DMS114 treated with DMSO at 0.1 percent for 48 hours (cell line): ENCODE results near the gene CCDC187.
"Not testable (repeated sequence)": the region's sequence is repeated elsewhere in the genome, so short reads cannot be mapped to it uniquely, and the experiment has no call there.

Experiments
- DNase-seq: peaks from one replicate; lab custom pipeline; 2025; ENCODE audit not compliant: unreplicated experiment; lab: John Stamatoyannopoulos, UW

The CCDC187 gene

DNA sequence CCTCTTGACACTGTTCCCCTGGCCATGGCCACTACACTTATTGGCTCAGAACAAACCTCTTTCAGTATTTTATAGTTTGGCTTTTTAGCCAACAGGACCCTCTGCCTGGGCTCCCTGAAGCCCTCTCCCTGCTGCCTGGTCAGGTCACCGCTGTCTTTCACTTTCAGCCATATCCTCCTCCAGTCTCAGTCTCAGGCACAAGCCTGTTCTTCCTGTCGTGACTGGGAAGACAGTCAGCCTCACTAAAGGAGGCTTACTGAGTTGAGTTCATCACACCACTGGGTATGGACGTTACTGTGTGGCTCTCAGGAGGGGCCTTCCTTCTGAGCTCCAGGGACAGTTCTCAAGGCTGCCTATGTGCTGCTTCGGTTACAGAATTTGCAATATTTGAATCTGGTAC, 60.3 kb downstream of the CCDC187 start:
- DNase-seq = no peak

DNA sequence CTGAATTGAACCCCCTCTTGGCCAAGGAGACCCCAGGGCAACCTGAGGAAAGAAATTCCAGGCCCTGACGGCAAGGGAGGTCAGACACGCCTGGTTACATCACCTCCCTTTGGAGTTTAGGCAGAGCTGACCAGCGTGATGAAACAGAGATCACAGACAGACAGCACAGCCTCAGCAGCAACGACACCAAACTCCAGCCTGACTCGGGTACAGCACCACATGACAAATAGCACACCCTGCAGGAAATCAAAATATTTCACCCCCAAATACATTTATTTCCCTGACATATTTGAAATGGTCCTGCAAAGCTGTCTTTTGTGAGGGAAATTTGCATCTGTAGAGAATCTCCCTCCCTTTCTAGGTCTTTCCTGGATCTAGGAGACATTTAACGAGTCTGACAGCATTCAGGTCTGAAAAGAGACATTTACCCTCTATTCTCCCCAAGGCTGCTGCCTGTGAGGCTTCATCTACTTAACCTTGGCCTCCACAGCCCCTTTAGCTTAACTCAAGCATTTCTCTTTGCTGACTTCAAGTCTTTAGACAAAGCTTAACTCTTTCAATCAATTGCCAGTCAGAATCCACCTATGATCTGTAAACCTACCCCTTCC, 60.9 kb downstream of the CCDC187 start:
- DNase-seq = no peak

DNA sequence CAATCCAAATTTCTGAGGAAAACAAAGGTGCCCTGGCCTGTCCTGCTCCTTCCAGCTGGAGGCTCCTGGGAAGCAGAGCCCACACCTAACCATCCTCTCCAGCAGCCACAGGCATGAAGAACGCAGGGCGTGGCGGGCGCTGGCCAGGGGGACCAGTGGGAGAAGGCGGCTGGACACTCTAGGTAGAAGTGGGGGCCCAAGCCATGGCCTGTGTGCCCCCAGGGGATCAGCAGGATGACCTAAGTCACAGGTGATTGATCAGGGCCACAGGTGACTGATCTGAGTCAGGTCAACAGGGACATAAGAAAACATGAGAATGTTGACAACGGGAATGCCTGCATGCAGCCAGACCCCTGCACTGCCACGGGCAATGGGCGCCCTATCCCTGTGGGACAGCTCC, 61.6 kb downstream of the CCDC187 start:
- no peak for DNase-seq

DNA sequence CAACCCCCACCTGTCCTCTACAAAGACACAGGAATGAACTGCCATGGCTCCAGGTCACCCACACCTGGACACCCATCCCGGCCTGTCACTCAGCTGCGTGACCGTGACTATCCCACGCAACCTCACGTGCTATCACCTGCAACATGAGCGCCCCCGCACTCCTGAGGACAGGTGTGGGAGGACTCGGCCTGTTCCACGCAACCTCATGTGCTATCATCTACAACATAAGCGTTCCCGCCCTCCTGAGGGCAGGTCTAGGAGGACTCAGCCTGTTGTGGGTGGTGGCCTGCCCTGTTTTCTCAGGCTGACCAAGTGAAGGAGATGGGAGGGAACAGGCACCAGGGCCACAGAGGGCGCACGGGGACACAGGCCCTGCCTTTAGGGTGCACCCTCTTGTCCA, 62.4 kb downstream of the CCDC187 start:
- DNase-seq = no peak

DNA sequence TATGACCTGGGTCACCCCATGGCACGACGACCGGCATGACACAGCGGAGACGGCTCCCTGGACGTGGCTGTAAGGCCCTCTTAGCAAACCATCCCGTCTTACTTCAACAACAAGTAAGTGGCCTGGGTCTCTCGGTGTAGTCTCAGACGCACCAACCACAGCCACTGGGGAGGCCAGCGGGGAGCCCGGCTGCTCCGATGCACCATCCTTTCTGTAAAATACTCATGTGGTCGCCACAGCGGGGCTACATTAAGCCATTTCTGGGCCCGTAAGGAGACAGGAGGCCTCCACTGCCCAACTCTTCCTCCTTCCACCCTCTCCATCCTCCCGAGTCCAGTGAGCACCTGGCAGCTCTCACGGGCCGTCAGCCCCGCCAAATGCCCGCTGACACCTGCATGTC, 63.0 kb downstream of the CCDC187 start:
- DNase-seq = no peak

DNA sequence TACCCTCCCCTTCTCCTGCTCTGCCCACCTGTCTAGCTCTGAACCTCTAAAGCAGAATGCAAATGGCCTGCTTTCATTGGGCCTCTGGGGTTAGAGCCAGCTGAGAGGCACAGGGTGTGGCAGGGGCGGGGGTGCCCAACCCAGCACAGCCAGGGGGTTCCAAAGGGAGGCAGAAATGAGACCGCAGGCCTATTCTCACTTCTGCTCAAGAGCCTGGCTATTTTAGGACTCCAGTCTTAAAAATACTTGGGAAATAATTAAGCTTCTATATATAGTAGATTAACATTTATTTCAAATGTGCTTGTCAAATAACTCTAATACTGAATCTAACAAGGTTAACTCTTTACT, 63.9 kb downstream of the CCDC187 start:
- DNase-seq = no peak

DNA sequence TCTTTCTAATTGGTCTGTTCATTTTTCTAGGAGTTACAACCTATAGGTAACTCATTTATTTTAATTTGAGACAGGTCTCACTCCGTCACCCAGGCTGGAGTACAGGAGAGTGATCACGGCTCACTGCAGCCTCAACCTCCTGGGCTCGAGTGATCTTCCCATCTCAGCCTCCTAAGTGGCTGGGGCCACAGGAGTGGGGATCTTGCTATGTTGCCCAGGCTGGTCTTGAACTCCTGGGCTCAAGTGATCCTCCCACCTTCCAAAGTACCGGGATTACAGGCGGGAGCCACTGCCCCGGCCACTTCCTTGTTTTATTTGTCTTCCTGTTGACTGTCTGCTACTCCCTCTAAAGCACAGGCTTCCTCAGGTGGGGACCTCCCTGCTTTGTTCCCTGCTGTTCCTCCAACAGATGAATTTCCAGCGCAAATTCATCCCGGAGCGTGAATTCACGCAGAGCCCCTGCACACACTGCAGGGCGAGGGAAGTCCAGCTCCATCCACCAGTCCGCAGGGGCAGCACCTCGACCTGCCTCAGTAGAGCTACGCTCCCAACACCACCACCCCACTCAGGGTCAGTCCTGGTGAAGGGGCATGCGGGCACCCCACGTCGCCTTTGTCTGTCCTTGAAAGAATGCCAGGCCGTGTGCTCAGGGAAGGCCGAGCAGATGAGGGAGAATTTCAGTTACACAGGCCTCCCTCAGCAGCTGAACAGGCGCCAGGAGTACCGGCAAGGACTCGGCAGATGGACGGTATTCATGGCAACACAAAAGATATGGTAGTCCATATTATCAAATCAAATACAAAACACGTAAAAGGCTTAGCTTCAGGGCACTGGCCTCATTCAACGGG, 64.5 kb downstream of the CCDC187 start:
- no peak for DNase-seq

DNA sequence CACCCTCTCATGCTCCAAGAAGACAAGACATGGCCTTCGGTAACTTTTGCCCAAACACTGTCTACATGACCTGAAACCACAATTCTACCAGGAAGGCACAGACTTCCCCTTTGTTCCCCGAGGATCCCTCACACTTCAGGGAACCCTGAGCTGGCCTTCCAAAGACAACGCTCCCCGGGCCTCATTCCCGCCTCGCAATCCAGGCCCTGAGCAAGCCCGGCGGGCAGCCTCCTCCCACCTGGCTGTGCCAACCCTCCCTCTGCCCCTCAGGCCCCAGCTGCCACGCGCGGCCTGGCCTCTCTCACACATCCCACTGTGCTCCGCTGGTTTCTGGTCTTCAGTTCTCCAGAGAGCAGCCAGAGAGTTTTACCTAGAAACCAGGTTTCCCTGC, 65.6 kb downstream of the CCDC187 start:
- DNase-seq = no peak

DNA sequence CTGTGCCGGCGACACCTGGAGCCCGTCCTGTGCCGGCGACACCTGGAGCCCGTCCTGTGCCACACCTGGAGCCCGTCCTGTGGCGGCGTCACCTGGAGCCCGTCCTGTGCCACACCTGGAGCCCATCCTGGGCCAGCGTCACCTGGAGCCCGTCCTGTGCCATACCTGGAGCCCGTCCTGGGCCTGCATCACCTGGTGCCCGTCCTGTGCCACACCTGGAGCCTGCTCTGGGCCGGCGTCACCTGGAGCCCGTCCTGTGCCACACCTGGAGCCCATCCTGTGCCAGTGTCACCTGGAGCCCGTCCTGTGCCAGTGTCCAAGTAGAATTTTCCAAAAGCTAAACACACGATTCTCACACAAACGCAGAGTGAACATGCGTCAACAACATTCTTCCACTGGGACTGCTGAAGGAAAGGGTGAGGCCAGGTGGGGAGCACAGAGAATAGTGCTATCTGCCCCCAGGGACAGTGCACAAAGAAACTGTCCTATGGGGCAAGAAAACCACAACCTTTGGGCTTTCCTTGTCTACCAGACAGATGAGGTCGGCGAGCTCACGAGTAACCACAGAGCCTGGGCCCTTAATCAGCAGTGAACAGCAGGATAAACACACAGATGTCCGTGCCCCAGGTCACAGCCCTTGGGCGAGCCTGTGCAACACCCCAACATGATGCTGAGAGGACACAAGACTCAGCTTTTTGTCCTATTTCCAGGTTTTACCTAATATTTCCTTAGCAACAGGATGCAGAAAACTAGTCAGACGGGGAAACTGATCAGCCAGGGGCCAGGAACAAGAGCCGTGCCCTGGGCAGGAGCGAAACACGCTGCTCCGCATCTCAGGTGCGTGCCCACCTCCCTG, 66.2 kb downstream of the CCDC187 start:
- DNase-seq = no peak

DNA sequence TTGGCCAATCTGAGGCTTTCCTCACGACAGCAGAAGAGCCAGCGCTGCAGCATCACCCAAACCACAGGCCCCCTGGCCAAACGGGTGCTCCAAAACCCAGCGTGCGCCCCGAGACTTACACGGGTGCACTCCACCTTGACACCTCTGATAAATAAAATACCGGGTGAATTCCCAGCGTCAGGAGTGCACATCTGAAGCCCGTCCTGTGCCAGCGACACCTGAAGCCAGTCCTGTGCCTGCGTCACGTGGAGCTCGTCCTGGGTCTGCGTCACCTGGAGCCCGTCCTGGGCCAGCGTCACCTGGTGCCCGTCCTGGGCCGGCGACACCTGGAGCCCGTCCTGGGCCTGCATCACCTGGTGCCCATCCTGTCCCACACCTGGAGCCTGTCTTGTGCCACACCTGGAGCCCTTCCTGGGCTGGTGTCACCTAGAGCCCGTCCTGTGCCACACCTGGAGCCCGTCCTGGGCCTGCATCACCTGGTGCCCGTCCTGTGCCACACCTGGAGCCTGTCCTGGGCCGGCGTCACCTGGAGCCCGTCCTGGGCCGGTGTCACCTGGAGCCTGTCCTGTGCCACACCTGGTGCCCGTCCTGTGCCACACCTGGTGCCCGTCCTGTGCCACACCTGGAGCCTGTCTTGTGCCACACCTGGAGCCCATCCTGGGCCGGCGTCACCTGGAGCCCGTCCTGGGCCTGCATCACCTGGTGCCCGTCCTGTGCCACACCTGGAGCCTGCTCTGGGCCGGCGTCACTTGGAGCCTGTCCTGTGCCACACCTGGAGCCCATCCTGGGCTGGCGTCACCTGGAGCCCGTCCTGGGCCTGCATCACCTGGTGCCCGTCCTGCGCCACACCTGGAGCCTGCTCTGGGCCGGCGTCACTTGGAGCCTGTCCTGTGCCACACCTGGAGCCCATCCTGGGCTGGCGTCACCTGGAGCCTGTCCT, 67.2 kb downstream of the CCDC187 start:
- not testable (repeated sequence) for DNase-seq

DNA sequence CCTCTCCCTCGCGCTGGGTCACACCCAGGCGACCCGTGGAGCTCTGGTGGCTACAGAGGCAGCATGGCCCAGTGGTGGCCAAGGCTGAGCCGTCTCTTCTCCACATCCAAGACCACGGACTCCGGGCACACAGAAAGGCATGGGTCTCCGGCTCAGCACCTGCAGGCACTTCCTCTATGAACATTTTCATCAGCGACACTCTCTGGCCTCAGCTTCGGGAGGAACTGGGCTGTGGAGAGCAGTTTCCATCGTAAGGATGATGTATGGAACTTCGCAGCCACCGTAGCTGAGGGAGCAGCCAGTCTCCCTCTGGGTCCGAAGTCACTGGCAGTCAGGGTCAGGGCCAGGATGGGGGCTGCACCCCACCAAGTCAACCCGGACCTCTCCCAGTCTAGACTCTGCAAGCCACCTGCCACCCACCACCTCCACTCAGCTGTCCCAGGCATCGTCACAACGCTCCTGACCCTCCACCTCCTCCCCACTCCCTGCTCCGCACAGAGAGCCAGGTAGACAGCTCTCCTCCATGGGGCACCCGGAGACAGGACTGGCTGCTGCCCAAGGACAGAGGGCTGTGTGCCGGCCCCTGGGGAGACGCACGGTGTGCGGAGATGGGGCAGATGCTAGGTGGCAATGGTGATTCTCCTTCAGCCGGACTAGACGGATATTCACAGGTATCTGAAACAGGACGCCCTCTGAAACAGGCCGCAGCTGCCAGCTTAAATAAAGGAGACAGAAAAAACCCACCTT, 68.0 kb downstream of the CCDC187 start:
- no peak for DNase-seq

DNA sequence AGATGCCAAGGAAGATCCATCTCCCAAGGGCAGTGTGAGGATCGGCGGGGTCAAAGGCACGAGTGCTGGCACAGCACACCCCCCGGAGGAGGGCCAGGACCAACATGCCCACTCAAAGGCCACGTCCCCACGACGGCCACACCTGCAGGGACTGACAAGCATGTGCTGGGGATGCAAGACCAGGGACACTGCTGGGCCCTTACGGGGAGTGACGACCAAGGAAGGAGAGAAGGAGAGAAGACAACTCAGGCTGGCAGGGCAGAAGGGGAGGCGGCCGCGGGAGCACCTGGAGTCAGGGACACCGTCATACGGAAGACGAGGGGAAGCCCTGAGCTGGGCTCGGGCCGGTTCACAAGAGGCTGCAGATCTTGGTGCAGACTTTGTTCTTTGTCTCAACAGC, 68.7 kb downstream of the CCDC187 start:
- DNase-seq = no peak

DNA sequence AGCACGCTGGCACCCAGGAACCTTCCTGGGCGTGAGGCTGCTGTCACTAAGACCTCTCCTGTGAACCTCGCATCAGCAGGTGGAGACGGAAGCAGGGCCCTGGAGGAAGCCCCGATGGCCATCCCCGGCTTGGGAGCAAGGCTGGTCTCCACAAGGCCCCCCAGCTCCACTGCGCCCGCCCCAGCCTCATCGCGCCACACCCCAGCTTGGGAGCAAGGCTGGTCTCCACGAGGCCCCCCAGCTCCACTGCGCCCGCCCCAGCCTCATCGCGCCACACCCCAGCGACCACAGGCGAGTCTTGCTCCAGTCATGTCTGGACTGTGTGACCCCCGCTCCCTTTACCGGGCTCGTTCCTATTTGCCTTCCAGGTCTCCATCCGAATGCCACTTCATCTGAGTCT, 69.3 kb downstream of the CCDC187 start:
- no peak for DNase-seq

DNA sequence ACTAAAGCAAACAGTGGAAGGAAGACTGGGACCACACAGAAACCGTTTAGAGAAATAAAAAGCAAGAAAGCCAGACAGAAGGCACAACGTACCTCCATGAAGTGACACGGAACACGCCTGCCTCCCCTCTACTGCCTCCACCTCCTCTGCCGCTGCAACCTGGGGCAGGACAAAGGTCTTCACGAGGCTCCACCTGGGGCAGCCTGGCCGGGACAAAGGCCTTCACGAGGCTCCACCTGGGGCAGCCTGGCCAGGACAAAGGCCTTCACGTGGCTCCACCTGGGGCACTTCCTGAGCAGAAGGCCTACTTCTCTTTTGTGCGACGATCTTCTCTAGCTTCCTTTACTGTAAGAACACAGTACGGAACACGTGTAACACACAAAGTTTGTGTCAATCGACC, 70.0 kb downstream of the CCDC187 start:
- no peak for DNase-seq

DNA sequence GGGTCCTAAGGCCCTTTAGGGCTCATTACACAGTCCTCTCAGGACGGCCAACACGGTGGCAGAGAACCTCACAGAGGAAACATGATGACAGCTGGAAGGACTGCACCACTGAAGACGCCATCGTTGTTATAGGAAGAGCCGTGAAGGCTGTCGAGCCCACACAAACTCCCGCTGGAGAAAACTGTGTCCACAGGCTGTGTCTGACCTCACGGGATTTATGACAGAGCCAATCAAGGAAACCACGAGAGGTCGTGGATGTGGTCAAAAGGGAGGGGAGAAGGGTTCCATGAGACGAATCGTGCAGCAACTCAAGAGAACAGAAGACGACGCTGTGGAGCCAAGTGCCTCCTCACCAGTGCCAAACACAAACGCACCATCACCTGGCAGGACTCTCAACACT, 70.5 kb downstream of the CCDC187 start:
- no peak for DNase-seq

DNA sequence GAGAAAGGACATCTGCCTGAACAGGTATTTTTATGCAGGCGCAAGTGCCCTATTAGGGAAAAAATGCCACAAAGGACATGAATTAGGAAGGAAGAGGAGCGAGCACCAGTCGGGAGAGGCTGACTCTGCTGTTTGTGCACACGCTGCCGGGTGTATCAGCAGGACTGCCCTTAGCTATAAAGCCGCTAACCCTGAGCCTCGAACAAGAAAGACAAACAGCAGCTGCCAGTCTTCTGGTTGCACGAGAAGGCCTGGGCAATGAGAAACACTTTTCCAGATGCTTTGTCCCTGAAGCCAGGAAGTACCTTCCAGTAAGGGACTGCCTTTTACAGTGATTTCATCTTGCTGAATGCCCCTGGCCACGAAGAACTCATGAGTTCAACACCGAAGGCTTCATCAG, 70.9 kb downstream of the CCDC187 start:
- no peak for DNase-seq

DNA sequence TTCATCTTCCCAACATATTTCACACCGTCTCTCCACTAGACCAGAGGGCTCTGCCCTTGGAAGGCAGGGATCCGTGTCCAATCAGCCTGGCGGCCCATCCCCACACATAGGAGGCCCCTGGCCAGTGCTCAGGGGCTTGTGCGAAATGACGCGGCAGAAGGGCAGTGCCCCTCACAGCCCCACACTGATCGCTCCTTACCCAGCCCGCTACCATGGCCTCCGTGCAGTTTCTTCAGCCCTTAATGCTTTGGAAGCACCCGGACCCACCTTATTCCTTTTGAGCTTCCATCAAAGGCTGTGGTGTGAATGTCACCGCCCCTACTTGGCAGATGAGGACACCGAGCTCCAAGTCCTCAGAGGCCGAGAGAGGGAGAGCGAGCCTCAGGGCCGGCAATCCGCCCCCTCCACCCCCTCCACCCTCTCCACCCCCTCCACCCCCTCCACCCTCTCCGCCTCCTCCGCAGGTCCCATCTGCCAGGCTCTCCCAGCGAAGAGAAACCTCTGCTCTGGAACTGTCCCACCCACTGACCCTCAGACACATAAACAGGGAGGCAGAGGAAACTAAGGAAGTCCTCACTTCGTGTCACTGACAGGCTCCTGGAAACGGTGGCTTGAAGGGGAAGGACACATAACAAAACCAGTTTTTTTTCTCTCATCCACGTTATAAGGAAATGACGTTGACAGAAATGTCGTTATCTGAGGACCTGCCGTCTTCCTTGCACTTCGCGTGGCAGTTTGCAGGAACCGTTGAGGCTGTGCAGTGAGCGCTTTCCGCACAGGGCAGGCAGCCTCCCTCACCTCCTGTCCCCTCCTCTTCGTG, 72.2 kb downstream of the CCDC187 start:
- no peak for DNase-seq

DNA sequence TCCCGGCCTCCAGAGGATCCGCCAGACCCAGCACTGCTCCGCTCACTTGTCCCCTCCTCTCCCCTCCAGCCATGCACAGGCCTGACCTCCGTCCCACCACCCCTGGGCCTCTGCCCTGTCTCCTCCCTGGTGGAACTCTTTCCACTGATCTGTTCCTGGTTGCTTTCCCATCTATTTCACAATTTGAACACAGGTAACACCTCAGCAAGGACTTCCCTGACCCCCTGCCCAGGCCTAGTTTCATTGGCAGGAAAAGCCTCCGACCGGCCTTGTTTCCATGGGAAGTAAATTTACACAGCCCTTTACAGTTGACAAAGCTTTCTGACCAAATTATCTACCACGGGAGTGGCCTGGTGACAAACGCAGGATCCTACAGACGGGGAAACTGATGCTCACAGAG, 73.1 kb downstream of the CCDC187 start:
- DNase-seq = no peak

DNA sequence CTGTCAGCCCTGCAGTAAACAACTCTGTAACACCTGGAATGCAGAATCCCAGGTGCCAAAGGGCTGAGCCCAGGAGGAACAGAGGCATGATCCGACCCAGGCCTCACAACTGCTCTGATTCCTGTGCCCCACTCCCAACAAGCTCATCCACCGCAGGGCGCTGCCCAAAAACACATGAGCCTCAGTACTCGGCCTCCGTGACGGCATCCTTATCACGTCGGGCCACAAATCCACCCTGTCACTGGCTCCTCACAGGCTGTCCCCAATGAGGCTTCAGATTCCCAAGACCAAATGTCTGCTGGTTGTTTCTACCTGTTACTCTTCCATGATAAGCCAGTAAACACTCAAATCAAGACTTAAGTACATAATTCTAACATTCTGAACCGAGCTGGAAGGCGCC, 73.5 kb downstream of the CCDC187 start:
- no peak for DNase-seq
